ENCODE results near the gene USP33. TPM values are rescaled to one million over a fixed set of nuclear protein-coding genes. Genes with fewer than 3 reads are reported as not detected.
"Not testable (repeated sequence)": the region's sequence is repeated elsewhere in the genome, so short reads cannot be mapped to it uniquely, and the experiment has no call there.

The USP33 gene
- polyA plus RNA-seq, 1 of the 3 experiments (the other 2 are of a cell fraction): 26.3 TPM

DNA sequence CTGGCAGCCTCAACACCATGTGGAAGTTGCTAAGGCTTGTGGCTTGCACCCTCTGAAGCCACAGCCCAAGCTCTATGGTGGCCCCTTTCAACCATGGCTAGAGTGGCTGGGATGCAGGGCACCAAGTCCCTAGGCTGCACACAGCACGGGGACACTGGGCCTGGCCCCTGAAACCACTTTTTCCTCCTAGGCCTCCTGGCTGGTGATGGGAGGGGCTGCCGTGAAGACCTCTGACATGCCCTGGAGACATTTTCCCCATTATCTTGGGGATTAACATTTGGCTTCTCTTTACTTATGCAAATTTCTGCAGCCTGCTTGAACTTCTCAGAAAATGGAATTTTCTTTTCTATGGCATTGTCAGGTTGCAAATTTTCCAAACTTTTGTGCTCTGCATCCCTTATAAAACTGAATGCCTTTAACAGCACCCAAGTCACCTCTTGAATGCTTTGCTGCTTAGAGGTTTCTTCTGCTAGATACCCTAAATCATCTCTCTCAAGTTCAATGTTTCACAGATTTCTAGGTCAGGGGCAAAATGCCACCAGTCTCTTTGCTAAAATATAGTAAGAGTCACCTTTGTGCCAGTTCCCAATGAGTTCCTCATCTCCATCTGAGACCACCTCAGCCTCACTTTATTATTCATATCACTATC, 26.6 kb upstream of the USP33 start:
- H3K79me2 ChIP-seq (ENCODE audit: insufficient read depth): peaks cover 76% of the 10 kb centered on the region

DNA sequence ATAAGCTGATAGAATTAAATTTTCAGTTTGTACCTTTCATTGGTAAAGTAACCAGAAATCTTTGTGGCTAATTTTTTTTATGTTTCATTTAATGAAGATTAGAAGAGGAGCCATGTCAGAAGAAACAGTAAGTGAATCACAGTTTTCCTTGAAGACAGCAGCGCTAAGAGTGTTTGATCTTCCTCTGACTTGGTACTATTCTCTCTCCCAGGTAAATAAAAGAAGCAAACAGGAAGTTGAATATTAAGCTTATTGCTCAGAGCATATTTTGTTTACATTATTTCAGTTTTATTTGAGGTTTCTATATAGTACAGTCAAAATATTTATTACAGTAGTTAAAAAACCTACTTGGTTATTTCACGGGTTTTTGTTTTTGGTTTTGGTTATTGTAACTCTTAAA, 23.5 kb upstream of the USP33 start:
- no peaks in the 10 kb centered on the region for H3K9me2 ChIP-seq
- no peaks in the 10 kb centered on the region for H3F3A ChIP-seq (replicated peaks; ENCODE audit: insufficient read depth)
- H3K79me2 ChIP-seq (ENCODE audit: insufficient read depth): peaks cover 85% of the 10 kb centered on the region
- H3K36me3 ChIP-seq (replicated peaks in 1 of 2; ENCODE audit: control insufficient read depth in 1 of 2, insufficient read depth in 2 of 2, low read length in 1 of 2): peaks cover 18 to 47% of the 10 kb centered on the region in 2 experiments
- H3K9ac ChIP-seq: no peak overlapping the region
- no peak for DNase-seq
- ChIA-PET CTCF (no interaction called here), POLR2A (no interaction called here)
- H3K4me2 ChIP-seq: no peak overlapping the region
- H3K4me3 ChIP-seq (ENCODE audit: low read depth in 2 of 2, low read length in 1 of 2): no peak overlapping the region
- H4K20me1 ChIP-seq (ENCODE audit: insufficient read depth): peaks cover 4% of the 10 kb centered on the region; the same call in 1 of the 2 replicates
- TF ChIP-seq RCOR1 (IDR thresholded peaks at IDR 0.05; ENCODE audit: low read length) (no peak), NFIC (IDR thresholded peaks at IDR 0.05; ENCODE audit: borderline replicate concordance) (no peak), MXI1 (IDR thresholded peaks at IDR 0.05; ENCODE audit: low read depth, low read length) (no peak)
- H3K4me1 ChIP-seq (ENCODE audit: control insufficient read depth in 1 of 2, insufficient read depth in 2 of 2, low read depth in 1 of 2, low read length in 1 of 2): peaks cover 3 to 14% of the 10 kb centered on the region in 2 experiments; a peak in 3 of 4 replicates
- H3K27me3 ChIP-seq (ENCODE audit: insufficient read depth): no peaks in the 10 kb centered on the region
- WGBS (ENCODE audit: low lambda C conversion rate): 78% methylated on average over 2 of the region's 2 CpGs
- no peak overlapping the region for H3K27ac ChIP-seq (ENCODE audit: low read depth in 2 of 2, low read length in 1 of 2)
- H2AFZ ChIP-seq (ENCODE audit: low read depth): no peak overlapping the region
- H3K9me3 ChIP-seq: no peaks in the 10 kb centered on the region

More for the DNA sequence above, 26.6 kb upstream of the USP33 start:
- H3K9me2 ChIP-seq; H3K9me3 ChIP-seq; H3K4me3 ChIP-seq (ENCODE audit: low read depth in 2 of 2, low read length in 1 of 2); DNase-seq; H3K4me1 ChIP-seq (ENCODE audit: control insufficient read depth in 1 of 2, insufficient read depth in 2 of 2, low read depth in 1 of 2, low read length in 1 of 2); CTCF ChIA-PET; H3K9ac ChIP-seq; H3K27ac ChIP-seq (ENCODE audit: low read depth in 2 of 2, low read length in 1 of 2); H4K20me1 ChIP-seq (ENCODE audit: insufficient read depth); H3F3A ChIP-seq (replicated peaks; ENCODE audit: insufficient read depth); H3K4me2 ChIP-seq; H2AFZ ChIP-seq (ENCODE audit: low read depth); H3K27me3 ChIP-seq (ENCODE audit: insufficient read depth): not testable (repeated sequence)
- WGBS (ENCODE audit: low lambda C conversion rate): 100% methylated on average over 1 of the region's 2 CpGs
- peaks cover 28 to 74% of the 10 kb centered on the region in 2 experiments for H3K36me3 ChIP-seq (replicated peaks in 1 of 2; ENCODE audit: control insufficient read depth in 1 of 2, insufficient read depth in 2 of 2, low read length in 1 of 2)
- POLR2A ChIA-PET: interaction anchor here (0.6 kb wide), 1 partner anchor 1986 kb away, joined by 3 read pairs; no protein-coding TSS in a partner anchor

DNA sequence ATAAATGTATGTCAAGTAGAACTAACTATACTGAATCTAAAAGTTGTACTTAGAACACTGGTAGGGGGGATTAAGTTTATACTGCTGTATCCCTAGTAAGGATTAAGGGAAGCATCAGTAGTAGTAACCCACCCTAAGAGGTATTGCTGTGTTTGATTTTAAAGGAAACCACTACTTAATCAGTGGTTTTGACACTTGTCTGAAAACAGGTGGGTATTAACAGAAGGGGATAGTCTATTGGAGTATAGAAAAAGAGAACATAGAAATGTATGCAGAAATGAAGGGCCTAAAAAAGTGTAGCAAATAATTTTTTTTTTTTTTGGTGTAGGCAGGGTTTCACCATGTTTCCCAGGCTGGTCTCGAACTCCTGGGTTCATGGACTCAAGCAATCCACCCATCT, 22.0 kb upstream of the USP33 start:
- POLR2A ChIA-PET: no interaction called here
- 94% methylated on average over 1 of the region's 1 CpG for WGBS (ENCODE audit: low lambda C conversion rate)
- CTCF ChIA-PET: no interaction called here

More for the DNA sequence above, 22.0 kb upstream of the USP33 start:
- Histone ChIP-seq H3K4me2 (peak overlapping the region; percentile 78), H3F3A (replicated peaks; ENCODE audit: insufficient read depth) (no peaks in the 10 kb centered on the region), H3K9me2 (no peaks in the 10 kb centered on the region), H3K9me3 (no peaks in the 10 kb centered on the region), H3K4me1 (ENCODE audit: control insufficient read depth in 1 of 2, insufficient read depth in 2 of 2, low read depth in 1 of 2, low read length in 1 of 2) (peaks cover 3 to 14% of the 10 kb centered on the region in 2 experiments; a peak in 3 of 4 replicates), H3K79me2 (ENCODE audit: insufficient read depth) (peaks cover 70% of the 10 kb centered on the region), H2AFZ (ENCODE audit: low read depth) (no peak overlapping the region), H3K9ac (no peak overlapping the region), H3K4me3 (ENCODE audit: low read depth in 2 of 2, low read length in 1 of 2) (peak overlapping the region in 1 of 2 experiments; percentile 85; a peak in 1 of 4 replicates), H3K27ac (ENCODE audit: low read depth in 2 of 2, low read length in 1 of 2) (no peak overlapping the region), H3K36me3 (replicated peaks in 1 of 2; ENCODE audit: control insufficient read depth in 1 of 2, insufficient read depth in 2 of 2, low read length in 1 of 2) (peaks cover 18 to 34% of the 10 kb centered on the region in 2 experiments), H4K20me1 (ENCODE audit: insufficient read depth) (peaks cover 4% of the 10 kb centered on the region; the same call in 1 of the 2 replicates), H3K27me3 (ENCODE audit: insufficient read depth) (no peaks in the 10 kb centered on the region)
- no peak for DNase-seq
- TF ChIP-seq, protein P1, sequence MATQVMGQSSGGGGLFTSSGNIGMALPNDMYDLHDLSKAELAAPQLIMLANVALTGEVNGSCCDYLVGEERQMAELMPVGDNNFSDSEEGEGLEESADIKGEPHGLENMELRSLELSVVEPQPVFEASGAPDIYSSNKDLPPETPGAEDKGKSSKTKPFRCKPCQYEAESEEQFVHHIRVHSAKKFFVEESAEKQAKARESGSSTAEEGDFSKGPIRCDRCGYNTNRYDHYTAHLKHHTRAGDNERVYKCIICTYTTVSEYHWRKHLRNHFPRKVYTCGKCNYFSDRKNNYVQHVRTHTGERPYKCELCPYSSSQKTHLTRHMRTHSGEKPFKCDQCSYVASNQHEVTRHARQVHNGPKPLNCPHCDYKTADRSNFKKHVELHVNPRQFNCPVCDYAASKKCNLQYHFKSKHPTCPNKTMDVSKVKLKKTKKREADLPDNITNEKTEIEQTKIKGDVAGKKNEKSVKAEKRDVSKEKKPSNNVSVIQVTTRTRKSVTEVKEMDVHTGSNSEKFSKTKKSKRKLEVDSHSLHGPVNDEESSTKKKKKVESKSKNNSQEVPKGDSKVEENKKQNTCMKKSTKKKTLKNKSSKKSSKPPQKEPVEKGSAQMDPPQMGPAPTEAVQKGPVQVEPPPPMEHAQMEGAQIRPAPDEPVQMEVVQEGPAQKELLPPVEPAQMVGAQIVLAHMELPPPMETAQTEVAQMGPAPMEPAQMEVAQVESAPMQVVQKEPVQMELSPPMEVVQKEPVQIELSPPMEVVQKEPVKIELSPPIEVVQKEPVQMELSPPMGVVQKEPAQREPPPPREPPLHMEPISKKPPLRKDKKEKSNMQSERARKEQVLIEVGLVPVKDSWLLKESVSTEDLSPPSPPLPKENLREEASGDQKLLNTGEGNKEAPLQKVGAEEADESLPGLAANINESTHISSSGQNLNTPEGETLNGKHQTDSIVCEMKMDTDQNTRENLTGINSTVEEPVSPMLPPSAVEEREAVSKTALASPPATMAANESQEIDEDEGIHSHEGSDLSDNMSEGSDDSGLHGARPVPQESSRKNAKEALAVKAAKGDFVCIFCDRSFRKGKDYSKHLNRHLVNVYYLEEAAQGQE (IDR thresholded peaks at IDR 0.05; ENCODE audit: low read depth, low read length): no peak
- TF ChIP-seq TEAD4 (IDR thresholded peaks at IDR 0.05; ENCODE audit: borderline replicate concordance, insufficient read depth) (no peak), TCF12 (IDR thresholded peaks at IDR 0.05) (no peak), RAD21 (IDR thresholded peaks at IDR 0.05; ENCODE audit: low read length) (no peak), ELF1 (IDR thresholded peaks at IDR 0.05) (no peak), FOXM1 (IDR thresholded peaks at IDR 0.05; ENCODE audit: low read depth) (no peak)
- TF ChIP-seq, protein P2, sequence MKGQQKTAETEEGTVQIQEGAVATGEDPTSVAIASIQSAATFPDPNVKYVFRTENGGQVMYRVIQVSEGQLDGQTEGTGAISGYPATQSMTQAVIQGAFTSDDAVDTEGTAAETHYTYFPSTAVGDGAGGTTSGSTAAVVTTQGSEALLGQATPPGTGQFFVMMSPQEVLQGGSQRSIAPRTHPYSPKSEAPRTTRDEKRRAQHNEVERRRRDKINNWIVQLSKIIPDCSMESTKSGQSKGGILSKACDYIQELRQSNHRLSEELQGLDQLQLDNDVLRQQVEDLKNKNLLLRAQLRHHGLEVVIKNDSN (IDR thresholded peaks at IDR 0.05; ENCODE audit: borderline replicate concordance, low read depth): no peak

Measured in SK-N-SH (cell line).